Mucosa of rectum (tissue), 2 donors: Measurements from ENCODE around the gene ARAP1.

Experiments
- H3K27ac ChIP-seq, 2 donors: one replicate each; pipeline ENCODE4 v1.7.0; 2013; ENCODE audit warnings: inconsistent platforms in 2 of 2, low read depth in 2 of 2, low read length in 2 of 2
- H3K27me3 ChIP-seq, 2 donors: one replicate each; pipeline ENCODE4 v1.7.0; 2013; ENCODE audit warnings: low read length in 2 of 2; ENCODE audit not compliant: control insufficient read depth in 2 of 2, insufficient read depth in 2 of 2
- H3K36me3 ChIP-seq, 2 donors: one replicate each; pipeline ENCODE4 v1.7.0; 2013; ENCODE audit warnings: low read length in 2 of 2; ENCODE audit not compliant: control insufficient read depth in 2 of 2, insufficient read depth in 2 of 2
- H3K4me1 ChIP-seq, 2 donors: one replicate each; pipeline ENCODE4 v1.7.0; 2013; ENCODE audit warnings: low read length in 2 of 2, mild to moderate bottlenecking in 1 of 2; ENCODE audit not compliant: control insufficient read depth in 2 of 2, insufficient read depth in 2 of 2
- H3K4me3 ChIP-seq, 2 donors: one replicate each; pipeline ENCODE4 v1.7.0; 2013; ENCODE audit warnings: low read length in 2 of 2
- H3K9ac ChIP-seq, 2 donors: one replicate each; pipeline ENCODE4 v1.7.0; 2013; ENCODE audit warnings: low read length in 2 of 2, low read depth in 1 of 2, mild to moderate bottlenecking in 1 of 2
- H3K9me3 ChIP-seq, 2 donors: one replicate each; pipeline ENCODE4 v1.7.0; 2013; ENCODE audit warnings: low read length in 2 of 2; ENCODE audit not compliant: control insufficient read depth in 2 of 2
- donor health status: healthy.
- donor health status: Normal muscosa, but diverticular disease.

The ARAP1 gene

GRCh38 chr11:72779495-72780128 is 27.4 kb upstream of the ARAP1 start:
- no peaks in the 10 kb centered on the region for H3K9me3 ChIP-seq
- peaks cover 11 to 12% of the 10 kb centered on the region in 2 donors for H3K36me3 ChIP-seq
- H3K4me1 ChIP-seq, result peaks cover 76 to 88% of the 10 kb centered on the region in 2 donors
- peak overlapping the region; percentile 89 to 93 for H3K27ac ChIP-seq
- H3K27me3 ChIP-seq, result no peaks in the 10 kb centered on the region
- peak overlapping the region; percentile 92 to 93 for H3K9ac ChIP-seq
- peak overlapping the region; percentile 73 to 85 for H3K4me3 ChIP-seq

- Histone ChIP-seq H3K27ac (peak overlapping the region; percentile 89 to 93), H3K4me3 (peak overlapping the region; percentile 73 to 85), H3K4me1 (peaks cover 71 to 87% of the 10 kb centered on the region in 2 donors), H3K36me3 (peaks cover 11 to 14% of the 10 kb centered on the region in 2 donors), H3K9me3 (no peaks in the 10 kb centered on the region), H3K27me3 (no peaks in the 10 kb centered on the region), H3K9ac (peak overlapping the region; percentile 92 to 93)
Measured at GRCh38 chr11:72778535-72779494, 26.6 kb upstream of the ARAP1 start.

- Histone ChIP-seq H3K9me3 (no peaks in the 10 kb centered on the region), H3K4me1 (peaks cover 73 to 86% of the 10 kb centered on the region in 2 donors), H3K27ac (peak overlapping the region; percentile 89 to 93), H3K9ac (peak overlapping the region in 1 of 2 donors; percentile 93), H3K4me3 (peak overlapping the region; percentile 73 to 85), H3K27me3 (no peaks in the 10 kb centered on the region), H3K36me3 (peaks cover 13 to 20% of the 10 kb centered on the region in 2 donors)
Measured at GRCh38 chr11:72777755-72778278, 25.6 kb upstream of the ARAP1 start.

- peak overlapping the region; percentile 89 to 93 for H3K27ac ChIP-seq
- peak overlapping the region; percentile 24 to 93 for H3K9ac ChIP-seq
- H3K9me3 ChIP-seq, result no peaks in the 10 kb centered on the region
- H3K4me3 ChIP-seq, result peak overlapping the region; percentile 5 to 85
- H3K4me1 ChIP-seq, result peaks cover 70 to 84% of the 10 kb centered on the region in 2 donors
- H3K27me3 ChIP-seq, result no peaks in the 10 kb centered on the region
- H3K36me3 ChIP-seq, result peaks cover 15 to 22% of the 10 kb centered on the region in 2 donors
Measured at GRCh38 chr11:72776844-72777754, 24.9 kb upstream of the ARAP1 start.

- H3K4me1 ChIP-seq, result peaks cover 75 to 81% of the 10 kb centered on the region in 2 donors
- peak overlapping the region; percentile 5 to 22 for H3K4me3 ChIP-seq
- peak overlapping the region; percentile 89 to 93 for H3K27ac ChIP-seq
- H3K27me3 ChIP-seq, result no peaks in the 10 kb centered on the region
- H3K9ac ChIP-seq, result peak overlapping the region; percentile 5 to 93
- peaks cover 19 to 25% of the 10 kb centered on the region in 2 donors for H3K36me3 ChIP-seq
- no peaks in the 10 kb centered on the region for H3K9me3 ChIP-seq
Measured at GRCh38 chr11:72776117-72776843, 24.1 kb upstream of the ARAP1 start.

- Histone ChIP-seq H3K27ac (no peak overlapping the region), H3K4me1 (peaks cover 71 to 75% of the 10 kb centered on the region in 2 donors)
Measured at GRCh38 chr11:72775288-72776110, 23.3 kb upstream of the ARAP1 start.

GRCh38 chr11:72774499-72774898 is 22.3 kb upstream of the ARAP1 start:
- H3K27ac ChIP-seq, result peak overlapping the region in 1 of 2 donors; percentile 9

More at GRCh38 chr11:72775288-72776110, 23.3 kb upstream of the ARAP1 start:
- no peaks in the 10 kb centered on the region for H3K27me3 ChIP-seq
- H3K9me3 ChIP-seq, result no peaks in the 10 kb centered on the region
- H3K4me3 ChIP-seq, result no peak overlapping the region
- no peak overlapping the region for H3K9ac ChIP-seq
- H3K36me3 ChIP-seq, result peaks cover 25 to 28% of the 10 kb centered on the region in 2 donors

GRCh38 chr11:72773696-72774095 is 21.5 kb upstream of the ARAP1 start:
- H3K27me3 ChIP-seq, result no peaks in the 10 kb centered on the region
- H3K9ac ChIP-seq, result peak overlapping the region in 1 of 2 donors; percentile 28
- H3K4me1 ChIP-seq, result peaks cover 59 to 63% of the 10 kb centered on the region in 2 donors
- peaks cover 29 to 30% of the 10 kb centered on the region in 2 donors for H3K36me3 ChIP-seq
- H3K9me3 ChIP-seq, result no peaks in the 10 kb centered on the region
- H3K27ac ChIP-seq, result peak overlapping the region in 1 of 2 donors; percentile 12
- H3K4me3 ChIP-seq, result peak overlapping the region in 1 of 2 donors; percentile 0

More at GRCh38 chr11:72774499-72774898, 22.3 kb upstream of the ARAP1 start:
- Histone ChIP-seq H3K4me3 (no peak overlapping the region), H3K36me3 (peaks cover 27 to 29% of the 10 kb centered on the region in 2 donors), H3K9me3 (no peaks in the 10 kb centered on the region), H3K9ac (peak overlapping the region in 1 of 2 donors; percentile 19), H3K27me3 (no peaks in the 10 kb centered on the region), H3K4me1 (peaks cover 64 to 65% of the 10 kb centered on the region in 2 donors)
